ENCODE measurements around the gene TMC4.

DNA sequence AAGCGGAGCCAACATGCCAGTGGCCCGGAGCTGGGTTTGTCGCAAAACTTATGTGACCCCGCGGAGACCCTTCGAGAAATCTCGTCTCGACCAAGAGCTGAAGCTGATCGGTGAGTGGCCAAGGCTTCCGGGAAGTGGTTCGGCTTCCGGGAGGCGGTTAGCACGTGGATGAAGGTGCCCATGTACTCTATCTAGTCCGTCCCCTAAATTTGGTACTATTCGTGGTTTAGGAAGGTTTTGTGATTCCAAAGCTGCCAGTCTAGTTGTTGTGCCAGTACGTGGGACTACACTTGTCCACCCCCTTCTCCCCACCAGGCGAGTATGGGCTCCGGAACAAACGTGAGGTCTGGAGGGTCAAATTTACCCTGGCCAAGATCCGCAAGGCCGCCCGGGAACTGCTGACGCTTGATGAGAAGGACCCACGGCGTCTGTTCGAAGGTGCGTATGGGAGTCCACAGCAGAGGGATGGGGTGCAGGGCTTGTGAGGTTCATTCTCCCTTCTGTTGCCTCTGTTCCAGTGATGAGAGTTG, 28.3 kb upstream of the TMC4 start:
- TF ChIP-seq, protein P1, sequence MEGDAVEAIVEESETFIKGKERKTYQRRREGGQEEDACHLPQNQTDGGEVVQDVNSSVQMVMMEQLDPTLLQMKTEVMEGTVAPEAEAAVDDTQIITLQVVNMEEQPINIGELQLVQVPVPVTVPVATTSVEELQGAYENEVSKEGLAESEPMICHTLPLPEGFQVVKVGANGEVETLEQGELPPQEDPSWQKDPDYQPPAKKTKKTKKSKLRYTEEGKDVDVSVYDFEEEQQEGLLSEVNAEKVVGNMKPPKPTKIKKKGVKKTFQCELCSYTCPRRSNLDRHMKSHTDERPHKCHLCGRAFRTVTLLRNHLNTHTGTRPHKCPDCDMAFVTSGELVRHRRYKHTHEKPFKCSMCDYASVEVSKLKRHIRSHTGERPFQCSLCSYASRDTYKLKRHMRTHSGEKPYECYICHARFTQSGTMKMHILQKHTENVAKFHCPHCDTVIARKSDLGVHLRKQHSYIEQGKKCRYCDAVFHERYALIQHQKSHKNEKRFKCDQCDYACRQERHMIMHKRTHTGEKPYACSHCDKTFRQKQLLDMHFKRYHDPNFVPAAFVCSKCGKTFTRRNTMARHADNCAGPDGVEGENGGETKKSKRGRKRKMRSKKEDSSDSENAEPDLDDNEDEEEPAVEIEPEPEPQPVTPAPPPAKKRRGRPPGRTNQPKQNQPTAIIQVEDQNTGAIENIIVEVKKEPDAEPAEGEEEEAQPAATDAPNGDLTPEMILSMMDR (IDR thresholded peaks at IDR 0.05; ENCODE audit: borderline replicate concordance, extremely low read depth, low read length, poor library complexity, severe bottlenecking) = no peak
- TF ChIP-seq EZH2 (IDR thresholded peaks at IDR 0.05; ENCODE audit: borderline replicate concordance, low read depth, low read length, severe bottlenecking) = no peak
